GM19452 (cell line): ENCODE measurements around the gene NOB1.
A peak's percentile ranks its signal among the peaks of the same experiment; 100 is the strongest.
"Not testable (repeated sequence)": the region's sequence is repeated elsewhere in the genome, so short reads cannot be mapped to it uniquely, and the experiment has no call there.

Source experiments
- ATAC-seq: cut with Tn5 transposase; IDR thresholded peaks from one replicate; pipeline ENCODE4 v1.9.1; 2021; ENCODE audit not compliant: unreplicated experiment

The NOB1 gene

DNA sequence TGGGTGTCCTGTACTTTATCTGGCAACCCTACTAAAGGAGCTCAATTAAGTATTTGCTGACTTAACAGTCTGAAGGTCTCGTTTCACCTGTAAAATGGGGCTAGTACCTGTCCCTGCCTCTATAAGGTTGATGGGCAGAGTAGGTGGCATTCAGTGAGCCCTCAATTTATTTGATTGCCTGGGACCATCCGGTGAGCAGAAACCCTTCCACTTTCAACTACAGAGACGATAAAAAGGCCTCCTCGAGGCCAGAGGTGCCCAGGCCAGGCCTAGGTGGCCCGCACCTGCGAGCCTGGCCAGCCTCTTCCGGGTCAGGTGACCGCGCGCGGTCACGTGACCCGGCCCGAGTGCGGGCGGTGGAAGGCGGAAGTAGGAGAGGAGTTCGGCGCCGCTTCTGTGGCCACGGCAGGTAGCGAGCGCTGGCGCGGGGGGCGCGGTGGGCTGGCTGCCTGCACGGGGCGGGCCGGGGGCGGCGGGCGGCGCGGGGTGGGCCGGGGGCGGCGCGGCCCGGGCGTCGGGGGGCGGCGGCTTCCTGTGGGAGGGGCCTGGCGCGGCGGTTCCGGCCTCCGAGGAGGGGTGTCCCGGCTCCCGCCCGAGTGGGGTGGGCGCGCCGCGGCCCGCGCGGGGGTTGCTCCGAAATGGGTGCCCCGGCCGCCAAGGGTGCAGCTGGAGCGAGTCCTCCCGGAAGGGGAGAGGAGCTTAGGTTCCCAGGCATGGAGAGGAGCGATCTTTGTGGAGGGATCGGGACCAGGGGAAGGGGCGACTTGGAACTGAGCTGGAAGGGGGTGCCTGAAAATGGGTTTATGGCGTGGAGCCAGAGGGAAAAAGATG, 7.5 kb upstream of the NOB1 start, which contains the start of gene WWP2:
WWP2 (plus strand) TSS at position 350 of the 831 bp plus-strand sequence. CDS start 24,679 bp downstream, outside the sequence.
- ATAC-seq: peak; percentile 70

GRCh38 chr16:69757375-69757774, 2.6 kb upstream of the NOB1 start:
- not testable (repeated sequence) for ATAC-seq

DNA sequence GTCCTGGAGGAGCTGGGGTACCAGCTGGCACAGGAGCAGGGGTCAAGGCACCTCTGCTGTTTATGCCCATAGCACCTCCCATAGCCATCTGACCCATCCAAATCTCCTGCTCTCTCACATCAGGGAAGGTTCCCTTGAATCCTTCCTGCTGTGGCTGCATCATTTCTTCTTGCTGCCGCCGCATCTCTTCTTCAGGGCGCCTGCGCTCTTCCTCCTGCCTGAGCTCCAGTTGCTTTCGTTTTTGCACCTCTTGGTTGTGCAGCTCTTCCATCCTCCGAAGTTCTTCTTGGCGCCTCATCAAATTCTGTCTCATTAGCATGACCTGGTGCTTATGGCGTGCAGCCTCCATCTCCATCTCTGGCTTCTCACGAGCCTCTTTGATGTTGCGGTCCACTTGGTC, 2.0 kb upstream of the NOB1 start:
- no peak for ATAC-seq

- ATAC-seq: no peak
These were observed 620 bp downstream of the NOB1 start for GRCh38 chr16:69754143-69754468.

- ATAC-seq: no peak
These were observed 5.9 kb downstream of the NOB1 start for GRCh38 chr16:69748694-69749345.

GRCh38 chr16:69747115-69747514, 7.6 kb downstream of the NOB1 start:
- no peak for ATAC-seq

GRCh38 chr16:69745959-69746358, 8.8 kb downstream of the NOB1 start:
- ATAC-seq: no peak

DNA sequence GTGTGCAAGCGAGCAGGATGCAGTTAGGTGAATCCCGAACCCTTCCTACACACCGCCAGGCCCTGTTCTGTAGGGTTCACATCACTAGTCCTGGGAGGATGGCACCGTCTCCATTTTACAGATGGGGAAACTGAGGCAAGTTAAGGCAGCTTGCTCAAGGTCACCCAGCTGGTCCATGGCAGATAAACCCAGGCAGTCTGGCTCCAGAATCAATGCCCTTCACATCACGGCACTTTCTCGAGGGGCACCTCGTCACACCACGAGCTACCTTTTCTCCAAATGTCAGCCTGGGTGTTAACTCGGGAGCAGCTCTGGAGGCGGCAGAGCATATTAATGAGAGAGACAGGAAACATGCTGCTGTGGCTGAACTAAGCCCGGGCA, 9.5 kb downstream of the NOB1 start:
- ATAC-seq: no peak

DNA sequence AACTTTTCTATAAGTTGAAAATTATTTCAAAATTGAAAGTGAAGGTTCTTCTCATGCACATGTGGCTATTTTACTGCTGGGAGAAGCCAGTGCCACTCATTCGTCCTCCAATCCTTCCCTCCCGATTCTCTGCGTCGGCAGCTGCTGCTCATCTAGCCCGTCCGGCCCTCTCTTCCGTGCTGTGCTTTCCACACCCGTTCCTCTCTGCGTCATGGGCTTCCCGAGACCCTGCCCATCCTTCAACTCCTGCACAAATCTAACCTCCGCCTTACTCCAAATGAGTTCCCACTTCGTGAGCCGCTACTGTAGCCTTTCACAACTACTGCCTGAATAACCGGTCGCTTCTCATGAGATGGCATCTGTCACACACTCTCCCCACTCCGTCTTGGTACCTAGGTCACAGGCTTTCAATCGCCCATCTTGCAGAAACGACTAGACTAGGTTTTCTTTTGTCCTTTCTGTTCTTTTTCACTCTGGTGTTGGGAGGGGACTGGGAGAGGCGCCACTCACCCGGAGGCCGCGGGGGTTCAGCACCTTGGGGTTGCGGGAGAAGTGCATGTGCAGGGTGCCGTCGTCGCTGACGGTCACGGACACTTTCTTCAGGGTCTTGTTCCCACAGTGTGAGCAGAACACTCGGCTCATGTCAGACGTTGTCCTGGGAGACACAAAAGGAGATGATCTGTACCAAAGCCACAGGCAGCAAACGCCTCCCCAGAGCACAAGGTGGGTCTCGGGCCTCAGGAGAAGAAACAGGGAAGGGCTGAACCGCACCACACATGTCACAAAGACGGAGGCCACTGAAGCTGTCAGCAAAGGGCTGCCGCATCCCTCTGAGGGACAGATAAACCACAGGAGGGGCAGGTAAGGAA, 10.1 kb downstream of the NOB1 start:
- no peak for ATAC-seq

- no peak for ATAC-seq
These were observed 12.5 kb downstream of the NOB1 start for GRCh38 chr16:69741951-69742904.

DNA sequence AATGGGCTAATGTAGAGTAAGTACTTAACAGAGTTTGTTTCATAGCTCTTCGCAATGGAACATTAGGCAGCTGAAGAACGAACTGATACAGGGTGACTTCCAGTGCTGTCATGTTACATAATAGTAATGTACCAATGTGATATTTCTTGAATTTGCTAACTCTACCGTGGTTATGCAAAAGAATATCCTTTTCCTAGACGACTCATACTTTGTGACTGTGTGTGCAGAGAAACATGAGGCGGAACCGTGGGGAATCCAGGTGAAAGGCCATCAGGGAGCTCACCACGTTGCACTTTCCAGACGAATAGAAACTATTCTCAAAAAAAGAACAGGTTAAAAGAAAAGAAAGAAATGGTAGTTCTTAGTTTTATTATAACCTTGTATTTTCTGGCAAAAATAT, 13.2 kb downstream of the NOB1 start:
- ATAC-seq: no peak

DNA sequence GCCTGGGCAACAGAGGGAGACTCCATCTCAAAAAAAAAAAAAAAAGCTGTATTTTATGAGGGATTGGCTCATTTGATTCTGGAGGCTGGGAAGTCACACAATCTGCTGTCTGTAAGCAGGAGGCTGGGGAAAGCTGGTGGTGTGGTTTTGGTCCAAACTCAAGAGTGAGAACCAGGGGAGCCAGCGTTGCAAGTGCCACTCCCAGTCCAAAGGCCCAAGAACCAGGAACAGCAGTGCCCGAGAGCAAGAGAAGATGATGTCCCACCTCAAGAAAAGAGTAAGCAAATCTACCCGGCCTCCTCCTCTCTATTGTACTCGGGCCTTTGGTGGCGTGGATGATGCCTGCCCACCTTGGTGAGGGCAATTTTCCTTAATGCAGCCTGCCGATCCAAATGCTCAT, 22.6 kb downstream of the NOB1 start:
- ATAC-seq: no peak

GRCh38 chr16:69731280-69731679, 23.4 kb downstream of the NOB1 start:
- not testable (repeated sequence) for ATAC-seq

DNA sequence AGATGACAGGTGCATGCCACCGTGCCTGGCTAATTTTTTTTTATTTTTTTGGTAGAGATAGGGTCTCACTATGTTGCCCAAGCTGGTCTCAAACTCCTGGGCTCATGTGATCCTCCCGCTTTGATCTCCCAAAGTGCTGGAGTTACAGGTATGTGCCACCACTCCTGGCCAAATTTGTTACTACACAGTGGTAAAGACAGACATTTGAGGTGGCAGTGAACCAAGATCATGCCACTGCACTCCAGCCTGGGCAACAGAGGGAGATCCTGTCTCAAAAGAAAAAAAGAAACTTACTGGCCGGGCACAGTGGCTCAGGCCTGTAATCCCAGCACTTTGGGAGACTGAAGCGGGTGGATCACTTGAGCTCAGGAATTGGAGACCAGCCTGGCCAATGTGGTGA, 25.7 kb downstream of the NOB1 start:
- not testable (repeated sequence) for ATAC-seq

- no peak for ATAC-seq
These were observed 26.8 kb downstream of the NOB1 start for GRCh38 chr16:69727916-69728270.

DNA sequence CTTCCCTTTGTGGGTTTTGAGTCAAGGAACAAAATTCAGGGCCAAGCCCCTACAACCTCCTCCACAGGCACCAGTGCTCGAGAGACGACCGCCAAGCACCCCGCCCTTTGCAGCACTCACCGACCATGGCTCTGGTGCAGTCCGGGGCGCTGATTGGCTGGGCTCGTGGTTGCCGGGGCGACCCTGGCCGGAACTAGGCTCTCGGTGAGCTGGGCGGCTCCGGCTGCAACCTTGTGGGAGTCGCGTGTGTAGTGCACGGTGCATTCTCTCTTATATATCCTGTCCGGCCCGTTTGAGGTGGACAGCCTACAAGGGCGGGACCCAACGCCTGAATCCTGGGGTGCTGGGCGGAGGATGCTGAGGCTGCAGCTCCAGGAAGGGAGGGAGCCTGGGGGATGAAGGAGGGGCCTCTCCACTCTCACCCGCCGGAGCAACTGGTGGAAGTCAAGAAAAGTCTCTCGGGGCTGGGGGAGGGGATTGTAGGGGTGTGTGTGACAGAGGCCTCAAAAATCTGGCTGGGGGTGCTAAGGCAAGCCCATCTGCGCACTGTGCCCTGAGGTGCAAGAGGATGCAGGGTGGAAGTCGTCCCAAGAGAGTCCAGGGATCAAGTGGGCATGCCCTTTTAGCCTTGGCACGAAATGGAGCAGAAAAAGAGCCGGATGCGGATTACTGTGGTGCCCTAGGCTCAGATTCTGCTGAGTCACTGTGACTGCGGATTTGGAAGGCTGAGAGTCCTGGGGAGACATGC, 28.2 kb downstream of the NOB1 start, which contains the start of gene NQO1:
NQO1 (minus strand) TSS at position 248 of the 748 bp plus-strand sequence; CDS start at position 127, 121 bp downstream.
- peak; percentile 99 for ATAC-seq

DNA sequence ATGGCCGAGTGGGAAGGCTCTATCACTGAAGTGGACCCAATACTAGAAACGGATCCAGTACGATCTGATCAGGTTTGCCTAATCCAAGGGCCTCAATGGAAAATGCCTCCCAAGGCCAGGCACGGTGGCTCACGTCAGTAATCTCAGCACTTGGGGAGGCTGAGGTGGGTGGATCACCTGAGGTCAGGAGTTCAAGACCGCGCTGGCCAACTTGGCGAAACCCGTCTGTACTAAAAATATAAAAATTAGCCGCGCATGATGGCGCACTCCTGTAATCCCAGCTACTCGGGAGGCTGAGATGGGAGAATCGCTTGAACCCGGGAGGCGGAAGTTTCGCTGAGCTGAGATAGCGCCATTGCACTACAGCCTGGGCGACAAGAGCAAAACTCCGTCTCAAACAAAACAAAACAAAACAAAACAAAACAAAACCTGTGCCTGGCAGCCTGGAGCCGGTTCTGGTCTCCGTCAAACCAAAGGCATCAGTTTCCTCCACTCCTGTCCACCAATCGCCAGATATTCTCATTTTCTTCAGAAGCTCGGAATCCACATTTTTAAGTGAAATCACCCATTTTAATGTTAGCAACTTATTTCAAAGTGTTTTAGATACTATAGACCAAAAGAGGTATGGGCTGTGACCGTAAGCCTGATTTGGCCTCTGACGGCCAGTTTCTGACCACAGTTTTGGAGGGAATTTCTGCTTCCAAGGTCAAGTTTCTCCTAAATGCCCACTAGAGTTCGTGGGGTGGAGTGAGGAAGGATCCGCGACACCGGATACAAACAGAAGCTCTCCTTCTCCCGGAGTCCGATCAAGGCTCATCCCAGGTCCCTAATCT, 29.0 kb downstream of the NOB1 start:
- no peak for ATAC-seq

GRCh38 chr16:69724981-69725479, 29.7 kb downstream of the NOB1 start:
- no peak for ATAC-seq
